G401.6 (cell line): ENCODE measurements around the gene R3HDML.
"Not testable (repeated sequence)": the region's sequence is repeated elsewhere in the genome, so short reads cannot be mapped to it uniquely, and the experiment has no call there.

Experiments used
- FAIRE-seq: peaks from 2 replicates; lab custom pipeline; 2012; peaks lifted over from hg19 to GRCh38; lab: Jason Lieb, UNC

The R3HDML gene

DNA sequence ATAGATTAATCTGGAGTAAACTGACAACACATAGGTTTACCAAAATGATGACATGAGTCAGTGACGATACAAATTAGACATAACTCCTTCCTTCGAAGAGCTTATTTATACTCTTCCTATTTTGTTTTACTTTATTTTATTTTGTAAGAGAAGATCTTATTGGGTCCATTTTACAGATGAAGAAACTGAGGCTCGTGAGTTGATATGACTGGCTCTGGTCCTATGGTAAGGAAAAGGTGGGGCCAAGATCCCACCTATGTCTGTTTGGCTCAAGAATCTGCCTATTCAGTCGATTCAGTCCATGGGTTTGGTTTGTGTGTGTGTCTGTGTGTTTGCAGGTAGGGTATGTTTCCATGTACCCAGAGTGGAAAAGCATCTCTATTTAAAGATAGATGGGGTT, 8.4 kb upstream of the R3HDML start:
- no peak for FAIRE-seq

DNA sequence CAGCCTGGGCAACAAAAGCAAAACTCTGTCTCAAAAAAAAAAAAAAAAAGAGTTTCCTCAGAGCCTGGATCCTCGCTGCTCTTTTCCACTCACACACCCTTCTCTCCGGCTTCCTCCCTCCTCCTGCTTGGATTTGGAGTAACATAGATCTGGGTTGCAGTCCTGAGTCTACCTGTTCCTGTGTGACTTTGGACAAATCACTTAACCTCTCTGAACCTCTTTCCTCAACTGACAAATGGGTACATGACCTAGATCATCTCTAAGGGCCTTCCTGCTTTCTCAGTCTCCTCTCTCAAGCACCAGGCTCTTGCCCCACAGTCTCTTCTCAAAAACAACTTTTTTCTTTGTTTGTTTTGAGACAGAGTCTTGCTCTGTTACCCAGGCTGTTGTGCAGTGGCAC, 5.6 kb upstream of the R3HDML start:
- no peak for FAIRE-seq

DNA sequence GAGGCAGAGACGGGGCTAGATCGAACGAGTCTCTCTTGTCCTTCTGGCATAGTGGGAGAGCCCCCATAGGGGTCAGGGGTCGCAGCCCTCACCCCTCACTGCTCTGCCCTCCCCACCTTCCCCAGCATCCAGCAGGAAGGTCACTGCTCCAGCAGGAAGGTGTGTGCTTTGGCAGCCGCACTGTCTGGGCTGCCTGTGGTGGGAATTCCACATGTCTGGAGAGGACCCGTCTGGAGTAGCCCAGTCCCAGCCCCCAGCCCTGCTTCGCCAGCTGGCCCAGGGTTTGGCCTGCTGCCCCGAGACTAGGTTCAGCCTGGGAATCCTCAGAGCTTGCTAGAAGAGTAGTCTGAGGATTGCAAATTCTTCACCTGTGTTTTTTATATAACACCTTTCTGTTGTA, 2.5 kb upstream of the R3HDML start:
- FAIRE-seq = no peak

DNA sequence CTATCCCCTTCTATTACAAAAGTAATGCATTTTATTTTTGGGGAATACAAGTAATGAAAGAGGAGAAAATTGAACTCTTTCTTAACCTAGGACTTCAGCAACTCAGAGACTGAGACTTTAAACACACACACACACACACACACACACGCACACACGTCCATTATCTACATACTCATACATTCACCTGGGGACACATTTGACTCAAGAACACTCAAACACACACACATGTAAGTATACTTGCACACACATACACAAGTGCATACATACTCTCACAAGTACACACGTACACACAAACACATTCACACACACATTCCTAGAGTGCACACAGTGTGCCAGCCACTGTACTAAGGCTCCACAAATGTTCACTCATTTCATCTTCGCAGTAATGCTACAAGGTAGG, 2.1 kb upstream of the R3HDML start:
- no peak for FAIRE-seq

DNA sequence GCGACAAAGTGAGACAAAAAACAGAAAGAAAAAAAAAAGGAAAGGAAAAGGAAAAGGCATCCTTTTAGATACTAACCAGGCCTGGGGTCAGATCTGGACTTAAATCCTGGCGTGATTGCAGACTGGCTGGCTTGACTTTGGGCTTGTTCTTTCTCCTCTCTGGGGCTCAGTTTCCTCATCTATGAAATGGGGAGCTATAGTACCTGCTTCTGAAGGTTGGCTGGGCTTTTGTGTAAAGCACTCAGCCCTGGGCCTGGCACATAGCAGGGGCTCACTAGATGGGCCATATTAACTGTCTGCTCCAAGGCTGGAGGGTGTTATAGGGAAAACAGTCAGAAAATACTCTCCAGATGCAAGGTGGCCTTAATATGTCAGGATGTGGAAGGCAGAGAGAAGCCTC, 1.2 kb upstream of the R3HDML start:
- FAIRE-seq = no peak

DNA sequence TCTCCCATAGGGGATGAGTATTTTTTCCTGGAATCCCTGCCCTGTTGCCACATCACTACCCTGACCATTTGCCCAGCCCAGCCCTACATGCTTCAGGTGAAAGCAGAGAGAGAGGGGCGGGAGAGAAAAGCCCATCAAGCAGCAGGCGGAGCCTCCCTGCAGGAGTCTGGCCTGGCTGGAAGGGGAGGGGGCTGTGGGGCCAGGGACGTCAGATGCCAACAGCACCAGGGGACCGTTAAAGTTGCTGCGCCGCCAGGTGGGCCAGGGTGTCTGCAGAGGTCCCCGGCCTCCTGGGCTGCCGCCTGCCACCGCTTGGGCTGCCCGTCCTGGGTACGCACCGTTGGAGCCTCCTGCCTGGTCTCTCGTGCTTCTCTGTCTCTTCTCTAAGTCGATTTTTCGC, 757 bp upstream of the R3HDML start:
- FAIRE-seq = no peak

DNA sequence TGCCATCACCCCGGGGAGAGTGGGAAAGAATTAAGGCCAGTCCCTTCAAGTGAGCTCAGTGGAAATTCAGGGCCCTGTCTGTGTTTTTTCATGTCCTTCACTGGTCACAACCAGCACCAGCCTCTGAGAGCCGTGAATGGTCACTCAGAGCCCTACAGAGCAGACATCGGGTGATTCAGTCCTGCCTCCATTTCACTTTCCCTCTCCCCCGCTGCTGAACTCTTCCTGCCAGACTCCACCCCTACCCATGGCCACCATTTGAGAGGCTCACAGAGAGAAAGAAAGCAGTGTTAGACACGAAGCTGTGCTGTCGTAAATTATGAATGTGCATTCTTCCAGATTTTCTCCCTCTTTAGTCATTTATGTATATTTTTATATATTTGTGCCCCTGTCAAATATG, 5.4 kb downstream of the R3HDML start:
- no peak for FAIRE-seq

DNA sequence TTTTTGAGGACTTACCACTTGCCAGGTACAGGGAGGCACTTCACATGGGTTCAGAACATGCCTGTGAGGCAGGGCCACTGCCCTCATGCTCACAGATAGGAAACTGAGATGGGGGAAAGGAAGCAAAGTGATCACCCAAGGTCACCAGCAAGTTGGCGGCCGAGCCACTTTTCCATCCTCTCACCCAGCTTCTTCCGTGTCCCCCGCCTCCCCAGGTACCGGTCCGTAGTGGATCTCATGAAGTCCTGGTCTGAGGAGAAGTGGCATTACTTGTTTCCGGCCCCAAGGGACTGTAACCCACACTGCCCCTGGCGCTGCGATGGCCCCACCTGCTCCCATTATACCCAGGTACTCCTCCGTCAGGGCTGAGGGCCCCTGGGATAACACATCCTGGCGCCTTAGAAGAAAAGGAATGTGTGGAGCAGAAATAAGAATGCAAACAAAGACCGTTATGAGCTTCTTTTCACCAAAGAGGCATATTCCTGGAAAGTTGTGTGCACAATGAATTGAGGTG, 6.4 kb downstream of the R3HDML start:
- no peak for FAIRE-seq

DNA sequence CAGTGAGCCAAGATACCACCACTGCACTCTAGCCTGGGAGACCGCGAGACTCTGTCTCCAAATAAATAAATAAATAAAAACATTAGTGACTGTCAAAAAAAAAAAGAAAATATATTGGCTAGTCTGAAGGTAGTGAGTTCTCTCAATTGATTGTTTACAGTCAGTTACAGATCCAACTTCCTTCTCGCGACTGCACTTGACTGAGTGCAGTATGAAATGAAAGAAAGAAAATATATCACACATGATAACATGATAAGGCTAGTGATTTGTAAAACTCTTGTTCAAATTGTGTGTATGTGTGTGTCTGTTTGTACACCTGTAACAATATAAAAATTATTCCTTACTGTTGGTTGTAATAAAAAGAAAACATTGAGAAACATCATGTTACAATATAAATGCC, 7.9 kb downstream of the R3HDML start:
- FAIRE-seq = no peak

DNA sequence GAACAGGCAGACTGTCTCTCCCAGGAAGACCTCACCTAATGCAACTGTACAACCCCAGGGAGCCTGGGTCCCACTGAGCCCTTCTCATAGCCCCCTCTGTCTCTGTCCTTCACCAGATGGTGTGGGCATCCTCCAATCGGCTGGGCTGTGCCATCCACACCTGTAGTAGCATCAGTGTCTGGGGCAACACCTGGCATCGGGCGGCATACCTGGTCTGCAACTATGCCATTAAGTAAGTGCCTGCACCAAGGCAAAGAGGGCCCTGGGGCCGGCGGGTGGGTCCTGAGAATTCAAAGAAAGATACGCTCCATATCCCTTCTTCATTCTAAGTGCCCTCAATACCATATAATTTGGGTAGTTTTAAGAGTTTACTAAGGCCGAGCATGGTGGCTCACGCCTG, 8.3 kb downstream of the R3HDML start:
- FAIRE-seq = no peak

DNA sequence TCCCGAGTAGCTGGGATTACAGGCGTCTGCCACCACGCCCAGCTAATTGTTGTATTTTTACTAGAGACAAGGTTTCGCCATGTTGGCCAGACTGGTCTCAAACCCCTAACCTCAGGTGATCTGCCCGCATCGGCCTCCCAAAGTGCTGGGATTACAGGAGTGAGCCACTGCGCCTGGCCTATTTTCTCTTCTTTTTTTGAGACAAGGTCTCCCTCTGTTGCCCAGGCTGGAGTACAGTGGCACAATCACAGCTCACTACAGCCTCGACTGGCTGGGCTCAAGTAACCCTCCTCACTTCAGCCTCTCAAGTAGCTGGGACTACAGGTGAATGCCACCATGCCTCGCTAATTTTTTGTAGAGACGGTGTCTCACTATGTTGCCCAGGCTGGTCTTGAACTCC, 9.1 kb downstream of the R3HDML start:
- not testable (repeated sequence) for FAIRE-seq

DNA sequence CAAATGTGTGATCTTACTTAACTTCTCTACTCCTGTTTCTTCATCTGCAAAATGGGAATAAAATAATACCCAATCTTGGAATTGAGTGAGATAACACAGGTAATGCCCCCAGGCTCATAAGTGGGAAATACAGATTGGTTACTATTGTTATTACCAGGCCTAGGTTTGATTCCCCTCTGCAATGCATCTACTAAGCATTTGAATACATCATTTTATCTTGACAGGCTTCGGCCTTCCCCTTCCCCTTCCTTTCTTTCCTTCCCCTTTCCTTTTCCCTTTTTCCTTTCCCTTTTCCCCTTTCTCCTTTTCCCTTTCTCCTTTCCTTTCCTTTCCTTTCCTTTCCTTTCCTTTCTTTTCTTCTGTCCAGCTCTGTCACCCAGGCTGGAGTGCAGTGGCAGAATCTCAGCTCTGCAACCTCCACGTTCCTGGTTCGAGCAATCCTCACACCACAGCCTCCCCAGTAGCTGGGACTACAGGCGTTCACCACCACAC, 11.4 kb downstream of the R3HDML start:
- FAIRE-seq = no peak

DNA sequence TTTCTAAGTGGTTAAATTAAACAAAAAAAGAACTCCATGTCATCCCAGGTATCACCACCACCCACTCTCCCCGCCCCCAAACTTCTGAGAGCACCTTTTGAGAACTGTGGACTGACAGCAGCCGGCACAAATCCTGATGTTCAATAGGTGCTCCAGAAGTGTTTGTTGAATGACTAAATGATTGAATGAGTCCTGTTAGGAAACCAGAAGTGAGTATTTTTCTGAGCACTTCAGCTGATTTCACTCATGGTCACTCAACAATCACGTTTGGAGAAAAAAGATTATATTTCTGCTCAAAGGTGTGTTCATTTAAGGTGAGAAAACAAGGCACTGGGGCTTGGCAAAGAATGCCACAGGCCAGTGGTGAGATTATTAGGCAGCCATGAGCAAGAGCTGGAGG, 12.5 kb downstream of the R3HDML start:
- no peak for FAIRE-seq

DNA sequence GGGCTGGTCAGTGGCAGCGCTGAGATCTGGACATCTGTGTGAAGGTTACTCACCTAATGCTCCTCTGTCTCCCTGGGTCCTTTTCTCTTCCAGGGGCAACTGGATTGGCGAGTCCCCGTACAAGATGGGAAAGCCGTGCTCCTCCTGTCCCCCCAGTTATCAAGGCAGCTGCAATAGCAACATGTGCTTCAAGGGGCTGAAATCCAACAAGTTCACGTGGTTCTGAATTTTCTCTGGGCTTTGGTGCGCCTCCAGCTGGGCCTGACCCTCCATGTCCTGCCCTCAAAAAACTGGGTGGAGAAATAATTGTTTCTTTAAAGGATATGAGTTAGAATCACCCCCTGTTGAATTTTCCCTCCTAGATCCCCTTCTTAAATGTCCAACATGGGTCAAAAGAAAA, 13.7 kb downstream of the R3HDML start:
- no peak for FAIRE-seq

DNA sequence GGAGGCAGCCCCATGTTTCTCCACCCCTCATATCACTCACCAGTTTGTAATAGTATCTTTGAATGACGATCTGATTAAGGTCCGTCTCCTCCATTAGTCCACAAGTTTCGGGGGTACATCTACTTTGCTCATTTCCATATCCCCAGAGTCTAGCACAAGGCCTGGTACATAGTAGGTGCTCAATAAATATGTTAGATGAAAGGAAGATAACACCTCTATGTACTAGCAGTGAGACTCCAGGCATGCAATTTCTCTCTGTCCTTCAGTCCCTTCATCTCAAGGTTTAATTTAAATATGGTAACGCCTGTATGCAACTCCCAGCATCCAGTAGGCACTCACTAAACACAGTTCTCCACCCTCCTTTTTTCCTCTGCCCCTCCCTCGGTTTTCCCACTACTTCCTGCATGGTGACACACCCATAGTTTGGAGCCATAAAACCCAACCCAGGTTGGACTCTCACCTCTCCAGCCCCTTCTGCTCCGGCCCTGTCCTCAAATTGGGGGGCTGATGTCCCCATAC, 18.2 kb downstream of the R3HDML start:
- no peak for FAIRE-seq

DNA sequence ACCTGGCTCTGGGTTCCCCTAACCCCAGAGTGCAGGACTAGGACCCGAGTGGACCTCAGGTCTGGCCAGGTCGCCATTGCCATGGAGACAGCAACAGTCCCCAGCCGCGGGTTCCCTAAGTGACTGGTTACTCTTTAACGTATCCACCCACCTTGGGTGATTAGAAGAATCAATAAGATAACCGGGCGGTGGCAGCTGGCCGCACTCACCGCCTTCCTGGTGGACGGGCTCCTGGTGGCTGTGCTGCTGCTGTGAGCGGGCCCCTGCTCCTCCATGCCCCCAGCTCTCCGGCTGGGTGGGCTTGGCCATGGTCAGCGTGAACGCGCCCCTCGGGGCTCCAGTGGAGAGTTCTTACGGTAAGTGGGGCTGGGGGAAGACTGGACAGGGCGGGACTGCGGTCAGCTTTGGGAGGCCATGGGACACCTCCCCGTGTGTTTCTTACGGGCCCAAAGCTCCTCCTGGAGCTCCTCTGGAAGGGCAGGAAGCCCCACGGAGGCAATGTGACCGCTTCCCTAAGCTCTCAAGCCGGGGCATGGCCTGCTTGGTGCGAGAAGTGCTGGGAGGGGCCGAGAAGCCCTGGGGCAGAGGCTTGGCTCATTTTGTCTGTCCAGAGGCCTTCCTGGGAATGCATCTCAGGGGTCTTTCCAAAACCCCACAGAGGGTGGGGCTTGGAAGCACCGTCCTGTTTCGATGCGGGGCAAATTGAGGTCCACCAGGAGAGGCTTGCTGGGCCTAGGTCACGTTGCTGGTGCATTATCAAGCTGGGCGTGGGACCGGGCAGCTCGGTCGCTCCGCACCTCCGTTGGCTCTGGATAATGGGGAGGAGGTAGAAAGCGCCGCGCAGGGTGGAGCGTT, 18.9 kb downstream of the R3HDML start, which contains the start of gene HNF4A:
Gene HNF4A (plus strand): TSS at position 202 of the 855 bp plus-strand sequence. CDS start 106 bp downstream, at position 308.
- no peak for FAIRE-seq

DNA sequence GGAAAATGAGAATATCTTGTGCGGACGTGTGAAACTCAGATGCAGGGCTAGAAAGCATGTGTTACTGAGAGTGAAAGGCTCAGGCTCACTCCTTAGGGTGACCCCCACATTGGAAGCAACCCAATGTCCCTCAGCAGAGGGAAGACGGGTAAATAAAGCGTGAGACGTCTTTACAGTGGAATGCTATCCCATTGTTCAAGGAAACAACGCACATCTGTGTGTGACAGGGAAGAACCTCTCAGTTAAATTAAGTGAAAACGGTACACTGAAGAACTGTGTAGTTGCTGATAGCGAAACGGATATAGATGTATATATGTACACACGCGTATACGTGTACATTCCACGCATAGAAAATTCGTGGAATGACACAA, 19.5 kb downstream of the R3HDML start:
- no peak for FAIRE-seq

DNA sequence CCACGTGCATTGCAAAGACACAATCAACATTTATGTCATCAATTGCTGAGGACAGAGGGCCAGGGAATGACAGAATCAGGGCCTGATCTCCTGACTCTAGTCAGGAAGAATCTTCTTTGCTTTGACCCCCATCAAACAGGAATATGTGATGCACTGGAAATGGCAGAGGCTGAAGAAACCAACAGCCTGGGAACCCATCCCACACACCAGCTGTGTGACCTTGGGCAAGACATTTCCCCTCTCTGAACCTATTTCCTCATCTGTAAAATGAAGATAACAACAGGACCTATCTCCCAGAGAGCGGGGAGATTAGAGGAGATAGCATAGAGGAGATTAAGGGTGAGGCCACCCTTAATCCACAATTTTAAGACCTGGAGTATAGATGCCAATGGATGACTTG, 20.2 kb downstream of the R3HDML start:
- FAIRE-seq = no peak

DNA sequence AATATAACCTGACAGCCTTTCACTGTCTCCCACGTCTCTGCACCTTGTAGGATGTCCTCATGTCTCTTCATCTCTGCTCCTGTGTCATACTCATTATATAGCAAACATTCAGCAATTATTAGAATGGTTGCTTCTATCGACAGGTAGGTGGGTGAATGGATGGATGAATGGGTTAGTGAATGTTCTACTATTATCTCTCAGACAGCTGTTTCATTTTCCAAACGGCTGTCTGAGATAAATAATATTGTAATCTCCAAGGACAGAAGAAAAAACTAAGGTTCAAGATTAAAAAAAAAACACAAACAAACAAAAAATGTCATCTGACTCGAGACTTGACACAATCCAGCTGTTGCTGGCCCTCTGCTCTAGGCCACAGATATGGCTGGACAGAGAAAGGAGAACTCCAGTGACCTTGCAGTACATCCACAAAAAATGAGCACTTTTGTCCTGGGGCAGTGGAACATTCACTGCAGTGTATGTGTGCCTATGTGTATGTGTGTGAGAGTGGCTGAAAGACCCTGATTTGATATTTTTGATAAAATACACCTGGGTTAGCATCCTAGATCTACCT, 20.8 kb downstream of the R3HDML start:
- FAIRE-seq = no peak

DNA sequence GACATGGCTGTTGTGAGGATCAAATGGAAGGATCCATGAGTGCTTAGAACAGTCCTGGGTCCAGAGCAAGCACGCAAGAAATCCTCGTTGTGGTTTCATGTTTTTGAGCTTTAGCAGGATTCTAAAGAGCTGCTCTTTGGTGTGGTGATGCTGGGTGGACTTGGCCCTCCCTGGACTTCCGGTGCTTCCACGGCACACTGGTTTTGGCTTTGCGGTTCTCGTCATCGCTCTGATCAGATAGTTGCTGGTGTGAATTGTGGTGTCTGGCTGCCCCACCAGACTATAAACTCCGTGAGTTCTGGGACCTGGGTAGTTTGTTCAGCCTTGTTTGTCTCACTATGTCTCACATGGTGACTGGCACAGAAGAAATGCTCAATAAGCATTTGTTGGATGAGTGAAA, 21.9 kb downstream of the R3HDML start:
- no peak for FAIRE-seq

DNA sequence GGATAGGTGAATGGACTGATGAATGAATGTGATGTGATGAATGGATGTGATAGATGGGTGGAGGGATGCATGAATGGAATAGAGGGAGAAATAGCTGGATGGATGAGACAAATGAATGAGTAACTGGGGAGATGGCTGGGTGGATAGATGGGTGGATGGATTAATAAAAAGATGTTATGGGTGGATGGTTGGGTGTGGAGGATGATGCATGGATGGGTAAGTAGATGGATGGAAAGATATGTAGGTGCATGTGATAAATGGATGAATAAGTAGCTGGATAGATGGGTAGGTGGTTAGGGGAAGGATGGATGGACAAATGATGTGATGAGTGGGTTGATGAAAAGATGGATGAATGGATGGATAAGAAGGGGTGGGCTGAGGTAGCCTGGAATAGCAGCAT, 23.4 kb downstream of the R3HDML start:
- FAIRE-seq = no peak

DNA sequence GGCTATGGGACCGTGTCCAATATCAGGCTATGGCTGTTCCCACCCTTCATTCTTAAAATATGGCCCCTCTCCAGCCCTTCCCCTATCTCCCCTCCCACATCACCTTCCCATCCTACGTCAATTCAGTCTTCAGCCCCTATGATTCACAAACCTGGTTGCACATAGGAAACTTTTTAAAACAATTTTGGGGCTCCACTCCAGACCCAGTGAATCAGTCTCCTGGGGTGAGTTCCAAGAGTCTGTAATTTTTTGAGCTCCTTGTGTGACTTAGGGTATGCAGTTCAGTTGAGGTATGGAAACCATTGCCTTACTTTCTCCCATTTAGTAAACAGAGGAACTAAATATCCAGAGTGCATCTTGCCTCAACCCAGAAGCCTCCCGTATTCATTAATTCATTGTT, 24.2 kb downstream of the R3HDML start:
- no peak for FAIRE-seq

DNA sequence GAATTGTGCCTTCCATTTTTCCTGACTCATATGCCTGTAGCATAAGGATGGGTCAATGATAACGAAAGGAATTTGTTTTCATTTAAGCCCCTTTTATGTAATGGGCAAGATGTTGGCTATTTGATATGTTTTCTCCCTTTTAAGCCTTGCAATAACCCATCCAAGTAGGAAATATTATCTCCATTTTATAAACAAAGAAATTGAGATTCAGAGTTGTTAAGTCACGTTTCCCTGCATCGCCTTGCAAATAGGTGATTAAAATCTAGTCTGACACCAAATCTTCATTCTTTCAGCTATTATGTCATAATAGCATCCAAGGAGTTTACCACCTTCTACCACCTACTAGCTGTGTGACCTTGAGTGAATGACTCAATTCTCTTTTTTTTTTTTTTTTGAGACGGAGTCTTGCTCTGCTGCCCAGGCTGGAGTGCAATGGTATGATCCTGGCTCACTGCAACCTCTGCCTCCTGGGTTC, 25.7 kb downstream of the R3HDML start:
- FAIRE-seq = no peak
